ENCODE data around the gene MAP3K9. TPM values are rescaled to one million over a fixed set of nuclear protein-coding genes. Genes with fewer than 3 reads are reported as not detected.

Gene MAP3K9
- total RNA-seq, 1 experiment from 2014 or later: 2.7 TPM

DNA sequence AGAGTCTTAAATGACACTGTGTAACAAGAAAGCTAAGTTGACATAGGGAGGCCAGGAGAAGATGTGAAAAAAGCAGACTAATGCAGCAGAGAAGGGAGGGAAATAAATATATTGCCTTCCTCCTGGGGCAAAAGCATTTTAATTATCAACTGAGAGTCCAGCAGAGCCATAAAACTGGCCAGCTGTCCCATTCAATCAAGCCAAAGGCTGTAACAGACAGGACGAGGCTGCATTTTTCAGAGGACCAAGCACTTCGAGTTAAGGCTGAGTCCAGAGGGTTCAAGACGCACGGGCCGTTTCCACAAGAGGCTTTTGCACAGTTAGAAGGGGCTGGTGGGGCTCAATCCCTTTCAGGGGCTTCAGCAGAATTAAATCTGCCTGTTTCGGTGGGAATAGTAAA lies 20.4 kb downstream of the MAP3K9 start:
- DNase-seq (ENCODE audit: low spot score): no peak

DNA sequence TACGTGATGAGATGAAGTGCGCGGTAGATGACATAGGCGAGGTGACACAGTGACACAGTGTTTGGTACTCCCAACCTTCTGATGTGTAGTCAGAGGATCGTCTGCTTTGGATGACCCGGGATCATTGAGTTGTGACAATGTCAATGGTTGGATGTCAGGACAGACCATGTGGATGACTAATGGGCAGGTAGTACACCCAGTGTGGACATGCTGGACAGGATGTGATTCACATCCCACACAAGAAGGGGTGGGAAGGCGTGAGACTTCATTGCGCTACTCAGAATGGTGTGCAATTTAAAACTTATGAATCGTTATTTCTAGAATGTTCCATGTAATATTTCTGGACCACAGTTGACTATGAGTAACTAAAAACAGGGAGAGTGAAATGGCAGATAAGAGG lies 23.8 kb downstream of the MAP3K9 start:
- DNase-seq (ENCODE audit: low spot score): no peak

DNA sequence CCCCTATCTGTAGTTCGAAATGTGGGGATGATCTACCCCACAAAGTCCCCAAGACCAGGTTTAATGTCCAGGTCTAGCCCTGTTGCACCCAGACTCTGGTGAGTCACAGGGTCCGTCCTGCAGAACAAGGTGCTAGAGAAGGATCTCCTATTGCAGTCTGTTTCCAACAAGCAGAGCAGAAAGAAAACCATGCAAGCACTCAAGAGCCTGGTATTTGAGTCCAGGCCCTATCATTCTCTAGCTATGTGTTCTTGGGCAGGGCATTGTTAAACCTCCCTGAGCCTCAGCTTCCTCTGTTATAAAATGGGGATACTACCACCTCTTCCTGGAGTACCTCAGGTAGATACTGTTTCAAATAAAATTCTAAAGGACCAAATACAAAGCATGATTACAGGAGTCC lies 24.4 kb downstream of the MAP3K9 start:
- no peak for DNase-seq (ENCODE audit: low spot score)

DNA sequence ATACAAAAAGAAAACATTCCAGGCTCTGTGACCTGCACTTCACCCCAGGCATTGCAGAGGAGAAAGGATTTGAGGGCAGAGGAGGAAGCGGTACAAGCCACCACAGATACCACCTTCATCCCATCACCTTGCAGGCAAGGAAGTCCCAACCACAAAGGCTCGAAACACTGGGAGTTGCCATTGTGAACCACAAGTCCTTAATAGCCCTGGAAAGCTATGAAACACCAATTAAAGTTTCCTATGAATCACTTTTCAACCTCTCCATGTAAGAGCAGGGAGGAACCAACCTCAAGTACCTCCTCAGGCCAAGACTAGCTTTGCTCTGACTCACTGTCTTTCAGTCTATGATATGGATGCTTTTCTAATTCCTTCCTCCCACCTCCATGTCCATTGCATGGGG lies 27.0 kb downstream of the MAP3K9 start:
- peak; percentile 62 for DNase-seq (ENCODE audit: low spot score)

DNA sequence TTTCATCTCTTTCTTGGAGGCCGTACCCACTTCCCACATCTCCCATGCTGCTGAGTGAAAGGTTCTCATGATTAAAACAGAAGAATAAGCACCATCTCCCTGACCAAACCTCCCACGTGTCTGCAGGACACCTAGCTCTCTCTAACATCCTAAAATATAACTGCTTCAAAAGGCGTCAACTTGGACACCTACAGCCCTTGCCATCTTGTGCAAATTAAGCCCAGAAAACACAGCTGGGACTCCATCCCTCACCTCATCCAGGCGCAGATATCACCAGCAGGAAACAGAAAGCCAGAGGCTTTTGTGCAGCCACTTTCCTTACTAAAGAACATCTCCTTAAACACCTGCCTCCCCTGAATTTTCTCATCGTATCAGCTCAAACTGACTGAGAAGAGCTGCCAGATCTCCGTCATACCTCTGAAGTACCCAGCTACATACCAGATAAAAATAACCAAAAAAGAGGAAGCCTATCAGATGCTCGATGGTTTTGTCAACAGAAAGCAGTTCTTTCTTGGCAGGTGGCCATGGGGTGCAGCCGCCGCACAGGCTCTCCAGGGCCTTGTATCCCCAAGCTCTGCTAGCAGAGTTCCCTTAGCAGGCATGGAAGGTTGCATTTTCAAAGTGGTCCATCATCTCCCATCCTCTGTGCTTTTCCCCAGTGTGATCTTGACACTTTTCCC lies 28.8 kb downstream of the MAP3K9 start:
- no peak for DNase-seq (ENCODE audit: low spot score)

DNA sequence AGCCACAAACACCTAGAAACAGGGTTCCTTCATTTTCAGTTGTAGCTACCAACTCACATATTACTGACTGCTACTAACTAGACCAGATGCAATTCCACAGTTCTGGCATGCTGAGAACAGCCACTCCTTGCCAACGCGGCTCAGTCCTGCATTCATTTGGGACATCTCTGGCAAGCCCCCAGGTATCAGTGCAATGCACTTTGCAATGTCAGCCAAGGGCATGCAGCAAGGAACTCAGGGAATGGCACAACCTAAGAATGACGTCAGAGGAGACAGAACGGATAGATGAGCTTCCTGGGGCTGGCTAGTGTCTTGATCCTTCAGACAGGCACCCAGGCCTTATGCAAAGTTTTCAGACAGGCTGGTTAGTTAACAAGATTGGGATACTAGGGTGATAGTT lies 29.6 kb downstream of the MAP3K9 start:
- DNase-seq (ENCODE audit: low spot score): no peak

DNA sequence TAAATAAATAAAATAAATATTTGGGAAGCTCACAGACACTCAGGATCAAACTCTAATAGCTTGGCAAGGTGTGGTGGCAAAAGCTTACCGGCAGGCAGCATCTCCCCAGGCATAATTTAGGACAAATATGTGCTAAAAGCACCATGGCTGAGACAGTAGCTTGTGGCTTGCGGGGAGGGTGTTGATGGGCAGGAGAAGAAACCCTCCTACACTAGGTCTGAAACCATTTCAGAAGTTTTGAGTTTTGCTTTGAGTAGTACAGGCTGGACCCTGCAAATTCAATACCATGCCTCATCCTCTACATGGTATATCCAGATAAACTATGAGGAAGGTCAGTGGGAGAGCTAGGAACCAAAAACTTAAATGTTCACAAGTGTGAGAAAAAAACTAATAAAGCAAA lies 33.1 kb downstream of the MAP3K9 start:
- no peak for DNase-seq (ENCODE audit: low spot score)

DNA sequence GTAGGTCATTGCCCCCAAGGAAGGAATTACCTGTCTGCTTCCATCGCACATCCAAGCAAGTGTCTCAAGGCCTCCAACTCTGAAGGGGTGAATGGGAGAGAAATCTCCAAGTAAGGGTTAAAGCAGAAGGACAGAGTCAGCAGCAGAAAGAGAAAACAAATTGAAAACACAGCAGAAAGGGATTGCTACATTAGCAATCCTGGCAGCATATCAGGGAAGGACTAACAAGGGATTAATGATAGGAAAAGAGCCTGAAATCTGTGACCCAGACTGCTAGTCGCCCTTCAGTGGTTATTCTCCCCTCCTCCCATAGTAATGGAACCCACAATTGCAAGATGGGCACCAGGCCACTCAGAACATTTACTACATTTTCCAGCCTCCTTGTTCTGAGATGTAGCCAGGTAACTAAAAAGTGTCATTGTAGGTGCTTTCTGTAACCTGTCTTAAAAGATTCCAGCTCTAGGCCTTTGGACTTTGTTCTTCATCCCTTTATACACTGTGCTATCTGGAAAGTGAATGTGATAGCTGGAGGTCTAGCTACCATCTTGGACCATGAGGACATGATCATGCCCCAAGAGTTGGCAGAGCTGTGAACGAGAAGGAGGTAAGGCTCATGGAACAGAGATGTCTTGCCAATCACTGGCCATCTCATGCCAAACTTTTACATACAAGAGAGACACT lies 36.0 kb downstream of the MAP3K9 start:
- no peak for DNase-seq (ENCODE audit: low spot score)

DNA sequence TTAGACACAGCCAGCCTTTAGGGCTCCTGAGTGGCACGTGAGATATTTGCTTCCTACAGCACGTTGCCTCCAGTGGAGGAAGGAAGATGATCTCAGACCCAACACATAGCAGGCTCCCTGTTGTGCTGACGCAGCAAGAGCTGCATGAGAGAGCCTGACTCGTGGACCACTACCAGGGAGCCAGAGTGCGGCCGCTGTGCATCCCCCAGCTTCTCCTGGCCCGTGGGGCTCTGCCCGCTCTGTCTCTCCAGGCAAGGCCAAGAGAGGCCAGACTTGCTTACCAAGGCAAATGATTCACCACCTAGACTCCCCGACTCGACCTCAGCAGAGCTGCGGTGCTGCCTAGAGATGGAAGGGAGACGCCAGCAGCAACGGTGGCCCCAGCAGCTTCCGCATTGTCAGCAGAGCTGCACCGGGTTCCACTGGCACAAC lies 37.5 kb downstream of the MAP3K9 start:
- no peak for DNase-seq (ENCODE audit: low spot score)

DNA sequence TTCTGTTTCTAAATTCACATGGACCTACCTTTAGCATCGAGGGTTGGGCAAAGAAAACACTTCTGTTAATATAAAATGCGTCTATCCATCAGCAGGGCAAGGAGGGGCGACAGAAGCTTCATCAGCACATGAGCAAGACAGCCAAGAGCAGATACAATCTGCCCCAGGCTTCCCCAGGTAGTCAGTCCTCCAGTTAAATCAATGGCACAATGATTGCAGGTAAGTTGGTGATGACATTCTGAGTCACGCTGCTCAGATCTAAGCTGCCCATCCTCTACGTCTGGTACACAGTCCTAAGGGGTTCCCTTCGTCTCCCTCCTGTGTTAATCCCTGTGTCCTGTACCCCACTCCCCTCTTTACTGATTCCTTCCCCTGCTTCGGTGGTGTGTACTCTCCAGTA lies 38.8 kb downstream of the MAP3K9 start:
- no peak for DNase-seq (ENCODE audit: low spot score)

DNA sequence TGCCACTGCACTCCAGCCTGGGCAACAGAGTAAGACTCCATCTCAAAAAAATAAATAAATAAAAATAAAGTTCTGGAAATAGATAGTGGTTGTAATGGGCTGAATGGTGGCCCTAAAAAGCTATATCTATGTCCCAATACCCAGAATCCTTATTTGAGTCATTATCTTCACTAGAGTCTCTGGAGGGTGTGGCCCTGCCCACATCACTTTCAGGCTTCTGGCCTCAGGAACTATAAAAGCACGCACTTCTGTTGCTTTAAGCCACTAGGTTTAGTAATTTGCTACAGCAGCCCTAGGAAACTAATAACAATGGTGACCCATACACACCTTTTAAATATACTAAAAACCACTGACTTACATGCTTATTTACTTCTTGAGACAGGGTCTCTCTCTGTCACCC lies 49.9 kb downstream of the MAP3K9 start:
- DNase-seq (ENCODE audit: low spot score): no peak

DNA sequence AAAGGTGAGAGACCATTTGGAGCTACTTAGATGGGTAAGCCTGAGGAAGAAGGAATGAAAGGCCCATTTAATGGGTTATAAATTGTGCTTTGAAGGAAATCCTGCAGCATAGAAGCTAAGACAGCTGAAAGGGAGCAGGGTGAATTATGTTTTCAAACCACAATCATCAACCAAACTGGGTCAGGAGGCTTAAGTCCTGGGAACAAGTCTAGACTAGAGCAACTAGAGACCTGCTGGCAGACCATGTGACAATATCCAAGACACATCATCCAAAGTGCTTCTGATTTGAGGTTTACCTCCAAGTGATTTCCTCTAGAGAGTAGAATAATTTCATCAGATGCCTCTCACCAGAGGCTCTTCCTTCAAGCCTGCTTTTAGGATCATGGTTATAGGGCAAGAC lies 53.7 kb downstream of the MAP3K9 start:
- peak; percentile 14 for DNase-seq (ENCODE audit: low spot score)

DNA sequence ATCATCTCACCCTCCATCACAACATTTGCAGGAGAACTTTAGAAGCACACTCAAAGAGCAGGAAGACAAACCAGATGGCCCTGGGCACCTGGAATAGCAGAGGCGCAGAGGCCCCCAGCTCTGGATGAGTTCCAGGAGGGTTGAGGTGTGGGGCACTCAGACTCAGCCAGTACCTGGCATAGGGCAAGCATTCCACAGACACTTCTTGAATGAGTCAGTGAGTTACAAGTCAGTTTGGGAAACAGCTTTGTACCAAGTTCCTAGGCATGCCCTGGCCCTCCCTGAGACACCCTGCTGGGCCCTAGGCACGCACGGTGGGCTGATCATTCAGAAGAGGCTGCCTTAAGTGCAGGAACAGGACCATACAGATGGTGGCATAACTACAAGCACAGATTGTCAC lies 54.3 kb downstream of the MAP3K9 start:
- peak; percentile 26 for DNase-seq (ENCODE audit: low spot score)

DNA sequence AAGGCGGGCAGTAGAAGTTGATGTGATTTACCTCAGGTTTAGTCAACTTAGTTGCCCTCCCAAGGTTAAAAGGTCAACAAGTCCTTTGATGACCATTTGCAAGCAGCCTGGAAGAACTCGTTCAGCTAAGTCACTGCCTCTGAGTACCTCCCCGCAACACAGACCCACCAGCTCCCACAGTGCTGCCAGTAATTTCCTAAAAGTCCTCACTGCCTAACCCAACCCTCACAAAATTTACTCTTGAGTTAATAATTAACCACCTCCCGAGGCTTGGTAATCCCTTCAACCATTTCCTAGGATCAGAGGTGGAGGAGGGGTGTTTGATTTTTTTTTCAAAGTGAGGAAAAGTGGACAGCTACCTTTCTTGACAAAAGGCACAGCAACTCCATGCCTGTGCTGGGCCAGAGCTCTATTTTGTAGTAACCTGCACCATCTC lies 55.8 kb downstream of the MAP3K9 start:
- DNase-seq (ENCODE audit: low spot score): no peak

DNA sequence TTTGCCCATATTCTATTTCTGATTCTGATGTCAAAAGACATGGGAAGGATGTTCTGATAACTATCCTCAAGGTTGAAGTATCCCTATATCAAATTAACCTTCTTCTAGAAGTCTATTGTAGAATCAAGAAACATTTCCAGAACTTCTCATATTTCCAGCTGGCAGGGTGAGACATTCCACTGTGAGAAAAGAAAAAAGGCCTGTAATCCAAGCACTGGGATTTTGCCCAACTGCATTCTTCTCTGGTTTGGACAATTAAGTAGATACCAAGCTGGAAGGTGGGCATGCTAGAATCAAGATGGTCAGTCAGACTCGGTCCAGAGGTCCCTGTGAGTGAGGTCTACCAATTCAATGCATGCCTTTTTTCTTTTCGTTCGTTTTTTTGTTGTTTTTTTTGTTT lies 60.9 kb downstream of the MAP3K9 start:
- no peak for DNase-seq (ENCODE audit: low spot score)

DNA sequence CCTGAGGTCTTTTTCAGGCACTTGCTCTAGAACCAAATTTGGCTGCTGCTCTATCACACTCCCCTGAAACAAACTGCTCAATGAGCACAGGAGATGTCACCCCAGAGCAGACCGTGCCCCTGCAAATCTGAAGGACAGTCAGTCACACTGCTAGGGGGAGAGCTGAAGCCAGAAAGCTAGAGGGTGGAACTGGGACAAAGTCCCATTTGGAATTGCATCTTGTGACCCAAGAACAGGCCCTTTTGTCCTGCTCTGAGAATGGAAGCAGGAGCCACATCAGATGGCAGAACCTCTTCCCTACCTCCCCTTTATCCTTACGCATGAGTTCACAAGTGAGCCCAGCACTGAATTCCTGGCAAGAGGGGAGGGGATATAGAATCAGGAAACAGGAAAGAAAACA lies 64.7 kb downstream of the MAP3K9 start:
- DNase-seq (ENCODE audit: low spot score): no peak

DNA sequence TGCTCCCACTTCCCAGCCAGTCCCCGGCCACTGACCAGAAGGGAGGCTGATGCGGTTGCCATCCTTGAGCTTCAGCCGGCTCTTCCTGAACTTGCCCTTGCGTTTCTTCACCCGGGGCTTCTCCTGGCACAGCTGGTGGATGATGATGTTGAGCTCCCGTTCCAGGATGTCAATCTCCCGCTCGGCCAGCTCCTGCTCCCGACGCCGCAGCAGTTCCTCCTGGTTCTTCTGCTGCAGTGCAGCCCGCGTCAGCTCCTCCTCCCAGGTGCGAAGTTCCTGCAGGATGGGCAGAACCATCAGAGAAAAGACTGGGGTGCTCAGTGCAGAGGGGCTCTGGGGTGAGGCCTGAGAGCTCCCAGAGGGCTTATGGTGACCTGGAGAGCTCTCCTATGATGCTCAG lies 67.0 kb downstream of the MAP3K9 start:
- no peak for DNase-seq (ENCODE audit: low spot score)

DNA sequence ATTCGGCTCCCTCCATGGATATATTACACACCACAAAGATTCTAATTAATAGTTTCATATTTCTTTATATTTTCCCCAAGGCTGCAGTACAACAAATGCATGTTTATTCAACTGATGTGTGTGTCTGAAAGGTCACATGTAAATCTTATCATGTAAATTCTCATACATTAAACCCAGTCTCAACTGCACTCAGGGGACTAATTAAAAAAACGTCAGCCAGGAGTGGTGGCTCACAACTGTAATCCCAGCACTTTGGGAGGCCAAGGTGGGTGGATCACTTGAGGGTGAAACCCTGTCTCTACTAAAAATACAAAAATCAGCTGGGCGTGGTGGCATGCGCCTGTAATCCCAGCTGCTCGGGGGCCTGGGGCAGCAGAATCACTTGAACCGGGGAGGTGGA lies 67.8 kb downstream of the MAP3K9 start:
- DNase-seq (ENCODE audit: low spot score): no peak

DNA sequence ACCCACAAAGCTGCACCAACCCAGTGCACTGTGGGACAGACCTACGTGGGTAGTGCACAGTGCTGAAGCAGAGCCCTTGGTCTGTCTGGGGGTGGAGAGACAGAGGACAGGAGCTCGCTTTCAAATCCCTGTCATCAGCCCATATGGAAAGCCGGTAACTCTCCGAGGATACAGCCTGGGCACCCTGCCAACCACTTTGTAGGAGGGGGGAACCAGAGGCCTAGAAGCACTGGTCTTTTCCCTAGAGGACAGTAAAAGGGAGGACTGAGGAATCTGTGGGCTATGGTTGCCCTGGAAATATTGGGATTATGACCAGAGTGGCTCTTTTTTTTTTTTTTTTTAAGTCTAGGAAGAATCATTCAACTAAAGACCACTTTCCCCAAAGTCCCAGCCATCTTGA lies 74.3 kb downstream of the MAP3K9 start:
- DNase-seq (ENCODE audit: low spot score): peak; percentile 43

DNA sequence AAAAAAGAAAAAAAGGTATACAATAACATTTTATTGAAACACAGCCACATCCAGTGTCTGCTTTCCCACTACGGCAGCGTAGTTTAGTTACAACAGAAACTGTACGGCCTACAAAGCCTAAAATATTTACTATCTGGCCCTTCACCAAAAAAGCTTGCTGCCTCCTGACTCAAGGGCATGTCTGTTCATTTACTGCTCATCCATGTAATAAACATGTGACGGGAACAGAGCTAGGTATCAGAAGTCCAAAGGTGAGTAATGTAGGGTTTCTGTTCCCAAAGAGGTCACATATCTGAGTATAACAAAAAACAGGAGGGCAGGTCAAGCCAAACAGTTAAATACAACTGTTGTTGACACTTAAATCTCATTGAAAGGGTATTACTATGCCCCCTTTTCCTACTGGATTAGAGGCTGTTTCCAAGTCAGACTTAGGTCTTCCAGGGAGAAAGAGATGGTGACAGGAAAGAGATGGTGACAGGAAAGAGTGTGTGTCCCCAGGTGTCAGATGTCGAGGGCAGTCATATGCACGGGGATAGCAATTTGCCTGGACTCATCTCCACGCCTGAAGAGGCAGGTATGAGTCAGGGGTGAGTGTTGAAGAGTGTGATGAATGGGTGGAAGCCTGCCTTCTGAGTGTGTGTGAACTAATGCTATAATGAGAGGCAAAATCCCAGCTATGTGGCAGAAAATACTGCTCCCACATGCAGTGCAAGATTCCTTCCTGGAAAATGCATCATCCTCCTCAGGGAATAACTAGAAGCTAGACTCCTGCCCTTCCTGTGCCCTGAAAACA lies 77.7 kb downstream of the MAP3K9 start:
- DNase-seq (ENCODE audit: low spot score): no peak

DNA sequence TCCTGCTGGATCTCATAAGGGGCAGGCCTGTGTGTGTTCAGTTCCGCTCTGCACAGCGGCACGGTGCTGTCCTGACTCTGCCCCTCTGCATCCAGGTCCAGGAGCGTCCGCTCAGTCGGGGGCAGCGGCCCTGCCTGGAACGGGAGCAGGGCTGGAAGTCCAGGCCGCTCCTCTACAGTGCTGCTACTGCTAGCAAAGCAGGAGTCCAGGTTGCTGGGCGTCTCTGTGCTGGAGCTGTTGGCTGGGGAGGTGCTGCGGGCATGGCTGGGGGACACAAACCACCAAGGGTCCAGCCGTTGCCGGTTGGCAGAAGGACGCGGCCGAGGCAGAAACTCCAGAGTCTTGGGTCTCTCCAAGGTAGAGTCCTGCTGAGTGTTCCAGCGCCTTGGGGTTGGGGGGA lies 78.9 kb downstream of the MAP3K9 start:
- DNase-seq (ENCODE audit: low spot score): no peak

DNA sequence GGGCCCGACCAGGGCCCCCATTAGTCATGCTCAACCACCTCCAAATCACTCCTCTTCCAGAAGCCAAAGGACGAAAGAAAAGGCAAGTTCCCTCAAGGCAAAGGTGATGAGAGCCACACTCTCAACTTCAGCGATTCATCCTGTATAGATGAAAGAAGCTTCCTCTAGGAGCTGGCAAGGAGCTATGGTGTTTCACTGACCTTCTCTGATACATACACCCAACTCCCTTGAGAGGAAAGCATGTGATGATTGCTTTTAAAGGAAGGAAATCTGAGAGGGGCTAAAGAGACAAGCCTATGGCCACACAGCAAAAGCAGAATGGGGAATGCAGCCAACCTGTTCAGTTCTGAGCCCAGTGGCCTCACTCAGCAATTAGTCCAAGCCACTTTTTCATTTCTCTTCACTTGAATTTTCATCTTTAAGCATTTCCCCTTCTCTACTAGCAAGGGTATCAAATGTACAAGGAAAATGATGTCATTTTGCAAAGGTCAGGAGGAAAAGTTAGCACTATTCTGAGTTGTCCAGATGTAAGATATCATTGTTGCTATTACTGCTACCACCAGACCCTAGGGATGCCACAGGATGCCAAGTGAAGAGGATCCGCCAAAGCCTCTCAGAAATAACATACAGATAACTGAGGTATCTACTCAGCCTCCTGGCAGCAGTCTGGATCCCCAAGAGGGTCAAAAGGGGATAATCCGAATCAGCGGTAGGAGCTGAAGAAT lies 82.5 kb downstream of the MAP3K9 start:
- DNase-seq (ENCODE audit: low spot score): no peak

Data from H4 (cell line).